NCI-H524 (cell line): Measurements from ENCODE around the gene PHC1.
A peak's percentile ranks its signal among the peaks of the same experiment; 100 is the strongest.
"Not testable (repeated sequence)": the region's sequence is repeated elsewhere in the genome, so short reads cannot be mapped to it uniquely, and the experiment has no call there.

Source experiments
- DNase-seq, 2 experiments: peaks; one replicate each; lab custom pipeline; 2025; lab: John Stamatoyannopoulos, UW

Gene PHC1

DNA sequence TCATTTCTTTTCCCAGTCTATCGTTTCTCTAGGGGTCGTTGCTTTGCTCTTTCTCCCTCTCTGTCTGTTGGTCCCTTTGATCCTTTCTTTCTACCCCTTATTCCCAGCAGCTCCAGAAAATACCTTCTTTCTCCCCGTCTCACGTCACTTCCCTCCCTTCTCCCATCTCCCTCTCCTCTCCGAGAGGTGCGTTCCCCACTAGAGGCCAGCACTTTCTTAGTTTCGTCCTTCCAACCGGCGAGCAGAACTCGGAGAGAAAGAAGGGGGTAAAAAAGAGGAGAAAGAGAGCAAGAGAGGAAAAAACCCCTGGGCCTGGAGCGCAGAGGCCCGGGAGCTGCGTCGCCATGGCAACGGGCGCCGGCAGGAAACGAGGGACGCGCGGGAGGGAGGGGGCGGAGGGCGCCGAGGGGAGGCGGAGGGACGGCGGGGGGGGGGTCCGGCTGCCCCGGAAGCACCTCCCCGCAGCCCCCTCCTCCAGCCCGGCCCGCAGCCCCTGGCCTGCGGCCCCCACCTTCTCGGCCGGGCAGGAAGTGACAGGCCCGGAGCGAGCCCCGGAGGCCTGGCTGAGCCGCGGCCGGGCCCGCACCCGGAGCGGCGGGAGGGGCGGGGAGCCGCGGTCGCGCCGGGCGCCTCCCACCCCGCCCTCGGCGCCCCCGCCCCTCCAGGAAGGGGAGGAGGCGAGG is at the start of gene PHC1:
Gene PHC1, plus strand, starts transcription at position 477 of the 683 bp plus-strand sequence. CDS start 3,169 bp downstream, outside the sequence.
- peak; percentile 64 to 75 for DNase-seq

DNA sequence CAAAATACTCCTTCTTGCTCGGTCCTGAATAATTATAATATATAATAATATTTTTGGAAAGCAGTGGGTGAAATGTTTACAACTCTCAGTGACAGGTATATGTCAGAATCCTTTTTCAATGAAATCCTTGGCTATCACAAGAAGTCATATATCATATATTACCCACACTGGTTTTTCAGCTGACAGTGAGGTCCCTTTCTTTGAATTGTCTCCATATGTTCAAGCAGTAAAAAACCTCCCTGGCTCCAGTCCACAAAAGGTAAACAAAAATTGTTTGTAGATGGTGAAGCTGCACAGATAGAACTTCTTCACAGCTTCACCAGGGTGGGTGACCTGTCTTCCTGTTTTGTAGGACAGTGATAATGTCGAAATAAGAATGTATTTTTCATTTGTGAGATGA is 47.9 kb upstream of the PHC1 start:
- no peak for DNase-seq

DNA sequence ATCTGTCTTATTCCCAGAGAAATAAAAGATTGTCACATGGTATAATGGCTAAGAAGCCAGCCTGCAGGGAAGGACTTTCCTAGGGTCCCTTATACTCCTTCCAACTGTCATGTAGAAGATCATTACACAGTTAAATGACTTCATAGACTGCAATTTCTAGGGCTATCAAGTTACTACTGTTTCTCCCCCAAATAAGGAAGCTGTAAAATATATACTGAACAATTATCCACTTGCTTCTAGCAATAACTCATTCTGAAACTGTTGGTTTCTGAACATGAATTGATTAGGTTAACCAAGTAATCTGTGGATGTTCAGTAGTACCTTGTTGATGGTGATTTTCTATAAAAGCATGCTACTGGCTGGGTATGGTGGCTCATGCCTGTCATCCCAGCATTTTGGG is 47.3 kb upstream of the PHC1 start:
- no peak for DNase-seq

DNA sequence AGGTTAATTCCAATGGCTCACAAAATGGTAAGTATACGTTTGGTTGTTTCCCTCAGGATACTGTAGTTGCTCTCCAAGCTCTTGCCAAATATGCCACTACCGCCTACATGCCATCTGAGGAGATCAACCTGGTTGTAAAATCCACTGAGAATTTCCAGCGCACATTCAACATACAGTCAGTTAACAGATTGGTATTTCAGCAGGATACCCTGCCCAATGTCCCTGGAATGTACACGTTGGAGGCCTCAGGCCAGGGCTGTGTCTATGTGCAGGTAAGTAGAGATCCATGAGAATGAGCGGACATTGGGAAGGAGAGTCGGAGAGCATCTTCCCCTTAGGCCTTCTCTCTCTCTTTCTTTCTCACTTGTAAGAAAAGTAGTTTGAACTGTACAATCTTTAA is 46.5 kb upstream of the PHC1 start:
- DNase-seq, result no peak

DNA sequence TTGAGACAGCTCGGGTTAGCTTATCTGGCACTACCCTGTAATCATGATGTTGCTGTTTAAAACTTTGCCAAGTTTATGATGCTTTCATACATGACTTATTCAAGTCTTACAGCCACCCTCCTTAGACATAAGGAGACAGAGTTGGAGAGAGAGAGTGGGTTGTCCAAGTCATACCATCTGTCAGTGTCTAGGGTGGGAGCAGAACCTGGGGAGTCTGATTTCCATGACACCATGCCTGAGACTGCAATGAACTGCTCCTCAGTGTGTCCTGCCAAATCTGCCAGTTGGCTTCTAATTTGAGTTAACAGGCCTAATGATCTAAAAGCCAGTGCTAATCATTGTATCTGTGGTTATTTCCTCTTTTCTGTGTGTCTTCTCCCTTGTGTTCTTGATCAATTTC is 43.7 kb upstream of the PHC1 start:
- DNase-seq, result no peak

DNA sequence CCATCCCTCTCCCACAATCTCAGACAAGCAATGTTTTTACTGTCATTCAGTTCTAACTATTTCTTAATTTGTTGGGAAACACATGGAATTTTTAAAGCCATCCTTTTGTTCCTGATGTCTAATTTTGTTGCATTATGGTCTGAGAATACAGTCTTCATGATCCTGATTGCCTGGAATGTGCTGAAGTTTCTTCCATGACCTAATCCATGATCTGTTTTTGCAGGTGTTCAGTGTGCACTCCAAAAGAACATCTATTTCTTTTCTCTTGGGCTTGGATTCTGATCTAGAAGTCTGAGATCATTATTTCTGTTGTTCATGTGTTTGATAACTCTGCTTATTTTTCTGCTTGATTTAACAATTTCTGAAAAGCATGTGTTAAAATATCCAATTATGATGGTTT is 43.2 kb upstream of the PHC1 start:
- no peak for DNase-seq

DNA sequence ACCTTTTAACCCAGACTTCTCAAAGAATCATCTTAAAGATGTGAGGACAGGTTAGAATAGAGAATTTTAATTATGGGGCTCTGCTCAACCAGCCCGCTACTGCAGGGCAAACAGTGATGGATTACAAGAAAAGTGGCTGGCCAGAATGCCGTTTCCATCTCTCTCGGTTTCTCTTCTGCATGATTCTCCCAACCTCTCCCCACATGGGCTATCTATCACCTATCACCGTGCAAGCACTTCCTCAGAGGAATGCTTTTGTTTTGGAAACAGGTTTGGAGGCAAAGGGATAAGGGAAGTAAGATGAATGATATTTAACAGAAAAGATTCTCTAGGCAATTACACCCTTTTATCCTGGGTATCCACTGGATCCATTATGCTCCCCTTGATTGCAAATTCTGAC is 37.4 kb upstream of the PHC1 start:
- no peak for DNase-seq

DNA sequence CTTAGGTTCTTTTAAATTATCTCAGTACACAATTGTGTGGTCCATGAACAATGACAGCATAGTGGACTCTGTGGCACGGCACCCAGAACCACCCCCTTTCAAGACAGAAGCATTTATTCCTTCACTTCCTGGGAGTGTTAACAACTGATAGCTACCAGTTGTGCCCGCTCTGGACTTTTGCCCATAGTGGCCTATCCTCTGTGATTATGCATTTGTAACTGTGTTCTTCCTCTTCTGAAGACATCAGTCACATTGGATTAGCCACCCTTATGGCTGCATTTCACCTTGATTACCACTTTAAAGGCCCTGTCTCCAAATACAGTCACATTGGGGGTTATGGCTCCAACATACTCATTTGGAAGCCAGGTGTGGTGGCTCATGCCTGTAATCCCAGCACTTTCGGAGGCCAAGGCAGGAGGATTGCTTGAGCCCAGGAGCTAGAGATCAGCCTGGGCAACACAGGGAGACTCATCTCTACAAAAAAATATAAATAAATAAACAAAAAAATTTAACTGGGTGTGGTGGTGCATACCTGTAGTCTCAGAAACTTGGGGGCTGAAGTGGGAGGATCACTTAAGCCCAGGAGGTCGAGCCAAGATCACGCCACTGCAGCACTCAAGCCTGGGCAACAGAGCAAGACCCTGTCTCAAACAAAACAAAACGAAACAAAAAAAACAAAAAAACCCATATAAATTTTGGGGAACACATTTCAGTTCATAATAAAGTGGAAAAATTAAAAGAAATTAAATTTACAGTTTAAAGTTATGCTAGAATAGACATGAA is 27.6 kb upstream of the PHC1 start:
- DNase-seq, result no peak

DNA sequence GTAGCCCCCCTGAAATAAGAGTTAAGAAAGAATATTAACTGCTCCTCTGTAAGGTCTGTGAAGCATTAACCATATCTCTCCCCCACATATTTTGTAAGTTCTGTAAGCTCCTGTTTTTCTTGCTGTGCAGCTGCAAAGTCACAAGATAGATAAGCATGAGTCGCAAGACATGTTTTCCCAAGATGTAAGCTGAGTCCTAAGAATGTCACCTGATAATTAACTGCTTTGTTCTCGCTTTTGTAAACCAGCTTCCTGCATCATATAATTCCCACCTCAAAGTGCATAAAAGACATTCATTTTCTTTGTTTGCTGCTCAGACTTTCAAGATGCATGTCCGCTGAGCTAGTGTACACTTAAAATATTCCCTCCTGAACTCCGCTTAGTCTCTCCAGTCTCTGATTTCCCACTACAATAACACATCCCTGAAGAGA is 27.0 kb upstream of the PHC1 start:
- no peak for DNase-seq

DNA sequence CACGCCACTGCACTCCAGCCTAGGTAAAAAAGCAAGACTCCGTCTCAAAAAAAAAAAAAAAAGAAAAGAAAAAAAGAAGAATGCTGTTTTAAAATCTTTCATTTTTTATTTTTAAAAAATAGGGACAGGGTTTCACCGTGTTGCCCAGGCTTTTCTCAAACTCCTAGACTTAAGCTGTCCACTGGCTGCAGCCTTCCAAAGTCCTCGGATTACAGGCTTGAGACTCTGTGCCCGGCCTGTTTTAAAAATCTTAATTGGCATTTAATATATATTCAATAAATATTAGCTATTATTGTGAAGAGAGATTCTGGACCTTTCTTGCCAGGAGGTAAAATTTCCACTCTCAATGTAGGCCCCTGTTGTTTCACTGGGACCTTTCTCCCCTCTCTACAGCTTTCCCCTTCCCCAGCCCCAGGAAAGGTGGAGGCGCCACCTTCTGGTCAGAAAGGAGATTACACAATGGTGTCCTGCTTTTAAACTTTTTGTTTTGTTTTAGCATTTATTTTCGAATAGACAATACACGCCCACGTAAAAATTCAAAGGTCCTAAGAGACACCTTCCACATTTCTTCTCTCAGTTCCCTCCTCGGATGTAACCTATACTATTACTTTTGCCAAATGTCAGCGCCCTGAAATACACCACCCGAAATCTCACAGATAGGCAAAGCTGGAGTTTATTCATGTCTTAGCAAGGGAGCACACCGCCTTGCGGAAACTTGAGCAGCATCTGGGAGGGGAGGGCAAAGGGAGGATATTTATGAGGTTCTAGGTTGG is 23.8 kb upstream of the PHC1 start:
- peak; percentile 9 to 46 for DNase-seq

DNA sequence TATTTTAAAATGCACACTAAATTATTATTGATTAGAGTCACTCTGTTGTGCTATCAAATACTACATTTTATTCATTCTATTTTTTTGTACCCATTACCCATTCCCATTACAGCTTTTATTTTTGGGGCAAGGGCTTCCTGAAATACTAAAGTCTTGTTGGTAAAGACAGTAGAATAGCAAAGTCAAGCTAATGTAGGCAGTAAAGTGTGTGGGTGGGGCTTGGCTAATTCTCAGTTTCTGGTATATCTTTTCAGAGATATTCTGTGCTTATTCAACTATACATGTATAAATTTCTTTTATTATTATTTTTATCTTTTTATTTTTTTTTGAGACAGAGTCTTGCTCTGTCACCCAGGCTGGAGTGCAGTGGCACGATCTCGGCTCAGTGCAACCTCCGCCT is 22.3 kb upstream of the PHC1 start:
- DNase-seq, result no peak

DNA sequence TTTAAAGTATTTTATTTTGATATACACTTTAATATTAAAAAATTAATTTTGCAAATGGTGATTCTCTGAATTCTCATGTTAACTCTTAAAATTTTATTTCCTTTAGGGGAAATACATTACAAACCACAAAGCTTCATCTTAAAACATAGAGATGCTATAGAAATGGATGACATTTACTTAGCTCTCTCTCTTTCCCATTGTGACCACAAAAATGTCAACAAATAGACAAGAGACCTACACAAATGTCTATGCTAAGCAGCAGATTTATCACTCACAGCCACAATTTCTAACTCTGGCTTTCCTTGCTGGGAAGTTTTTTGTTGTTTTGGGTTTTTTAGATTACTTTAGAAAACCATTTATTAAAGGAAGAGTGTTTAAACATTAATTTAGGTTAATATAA is 19.9 kb upstream of the PHC1 start:
- no peak for DNase-seq

DNA sequence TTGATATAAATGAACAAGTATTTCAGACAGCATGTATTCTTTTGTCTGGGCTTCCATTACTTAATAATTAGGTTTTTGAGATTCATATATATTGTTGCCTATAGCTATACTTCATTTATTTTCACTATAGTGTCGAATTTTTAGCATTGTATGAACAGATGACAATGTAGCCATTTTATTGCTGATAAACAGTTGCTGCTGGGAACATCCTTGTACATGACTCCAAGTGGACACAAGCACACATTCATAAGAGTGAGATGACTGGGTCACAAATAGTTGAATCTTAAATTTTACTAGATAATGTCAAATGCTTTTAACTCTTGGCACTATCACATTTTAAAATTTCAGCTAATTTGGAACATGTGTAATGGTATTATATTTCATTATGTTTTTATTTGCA is 19.3 kb upstream of the PHC1 start:
- DNase-seq, result no peak

DNA sequence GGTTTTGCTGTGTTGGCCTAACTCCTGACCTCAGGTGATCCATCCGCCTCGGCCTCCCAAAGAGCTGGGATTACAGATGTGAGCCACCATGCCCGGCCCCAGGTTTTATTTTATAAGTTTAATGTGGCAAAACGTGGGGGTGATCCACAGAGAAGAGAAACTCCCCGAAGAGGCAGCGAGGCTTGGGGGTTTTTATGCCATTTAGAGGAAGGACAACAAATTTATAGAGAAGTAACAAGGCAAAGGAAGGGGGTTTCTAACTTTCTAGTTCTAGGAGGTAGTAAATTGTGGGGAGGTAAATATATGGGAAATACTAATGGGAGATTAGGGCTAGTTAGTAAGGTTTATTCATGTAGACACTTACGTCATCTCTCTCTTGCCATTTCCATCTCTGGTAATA is 17.2 kb upstream of the PHC1 start:
- DNase-seq, result no peak

DNA sequence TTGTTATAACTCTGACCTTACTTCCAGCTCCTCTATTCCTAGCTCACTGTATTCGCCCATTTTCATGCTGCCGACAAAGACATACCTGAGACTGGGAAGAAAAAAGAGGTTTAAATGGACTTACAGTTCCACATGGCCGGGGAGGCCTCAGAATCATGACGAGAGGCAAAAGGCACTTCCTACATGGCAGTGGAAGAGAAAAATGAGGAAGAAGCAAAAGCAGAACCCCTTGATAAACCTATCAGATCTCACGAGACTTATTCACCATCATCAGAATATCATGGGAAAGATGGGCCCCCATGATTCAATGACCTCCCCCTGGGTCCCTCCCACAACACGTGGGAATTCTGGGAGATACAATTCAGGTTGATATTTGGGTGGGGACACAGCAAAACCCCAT is 14.5 kb upstream of the PHC1 start:
- no peak for DNase-seq

DNA sequence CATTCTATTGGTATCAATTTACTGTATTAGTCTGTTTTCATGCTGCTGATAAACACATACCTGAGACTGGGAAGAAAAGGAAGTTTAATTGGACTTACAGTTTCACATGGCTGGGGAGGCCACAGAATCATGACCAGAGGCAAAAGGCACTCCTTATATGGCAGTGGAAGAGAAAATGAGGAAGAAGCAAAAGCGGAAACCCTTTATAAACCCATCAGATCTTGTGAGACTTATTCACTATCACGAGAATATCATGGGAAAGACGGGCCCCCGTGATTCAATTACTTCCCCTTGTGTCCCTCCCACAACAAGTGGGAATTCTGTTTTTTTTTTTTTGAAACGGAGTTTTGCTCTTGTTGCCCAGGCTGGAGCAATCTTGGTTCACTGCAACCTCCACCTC is 11.6 kb upstream of the PHC1 start:
- DNase-seq, result not testable (repeated sequence)

DNA sequence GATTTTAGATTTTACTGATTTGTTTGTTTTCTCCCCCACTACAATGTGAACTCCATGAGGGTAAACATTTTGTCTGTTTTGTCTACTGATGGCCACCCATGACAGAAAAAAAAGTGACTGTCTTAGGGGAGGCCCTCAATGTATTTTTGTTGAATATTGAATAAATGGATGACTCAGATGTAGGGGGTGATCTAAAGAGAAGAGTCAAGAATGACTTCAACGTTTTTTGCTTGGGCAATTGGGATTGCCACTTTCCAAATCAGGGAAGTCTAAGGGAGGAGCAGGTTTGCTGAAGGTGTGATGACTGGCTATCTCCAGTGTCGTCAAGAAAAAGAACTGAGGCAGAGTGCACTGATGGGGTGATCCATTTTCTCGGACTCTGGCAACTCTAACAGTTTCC is 10.7 kb upstream of the PHC1 start:
- no peak for DNase-seq

DNA sequence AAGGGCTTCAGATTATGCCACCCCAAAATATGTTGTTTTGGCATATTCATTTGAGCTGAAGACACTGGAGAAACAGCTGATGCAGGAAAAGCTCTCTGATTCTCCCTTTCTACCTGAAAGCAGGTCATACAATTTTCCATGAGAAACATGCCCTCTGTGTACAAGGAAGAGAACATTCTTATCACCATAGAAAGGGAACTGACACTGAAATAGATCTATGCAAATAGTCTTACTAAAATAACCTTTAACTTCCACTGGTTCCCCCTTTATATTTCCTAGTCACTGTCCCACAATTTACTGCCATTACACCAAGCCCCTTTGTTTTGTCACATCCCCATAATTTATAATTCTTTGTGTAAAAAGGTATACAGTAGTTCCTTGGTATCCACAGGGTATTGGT is 9.6 kb upstream of the PHC1 start:
- DNase-seq, result no peak

DNA sequence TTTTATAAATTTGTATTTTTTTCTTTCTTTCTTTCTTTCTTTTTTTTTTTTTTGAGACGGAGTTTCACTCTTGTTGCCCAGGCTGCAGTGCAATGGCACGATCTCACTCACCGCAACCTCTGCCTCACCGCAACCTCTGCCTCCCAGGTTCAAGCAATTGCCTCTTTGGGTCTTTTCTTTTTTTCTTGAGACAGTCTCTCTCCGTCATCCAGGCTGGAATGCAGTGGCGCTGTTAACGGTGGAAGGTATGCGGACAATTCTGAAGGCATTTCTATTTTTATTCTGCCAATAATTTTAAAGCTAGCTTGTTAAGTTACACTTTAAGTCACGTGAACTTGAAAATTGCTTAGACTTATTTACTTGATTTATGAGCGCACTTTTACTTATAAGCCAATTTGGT is 8.8 kb upstream of the PHC1 start:
- DNase-seq, result no peak

DNA sequence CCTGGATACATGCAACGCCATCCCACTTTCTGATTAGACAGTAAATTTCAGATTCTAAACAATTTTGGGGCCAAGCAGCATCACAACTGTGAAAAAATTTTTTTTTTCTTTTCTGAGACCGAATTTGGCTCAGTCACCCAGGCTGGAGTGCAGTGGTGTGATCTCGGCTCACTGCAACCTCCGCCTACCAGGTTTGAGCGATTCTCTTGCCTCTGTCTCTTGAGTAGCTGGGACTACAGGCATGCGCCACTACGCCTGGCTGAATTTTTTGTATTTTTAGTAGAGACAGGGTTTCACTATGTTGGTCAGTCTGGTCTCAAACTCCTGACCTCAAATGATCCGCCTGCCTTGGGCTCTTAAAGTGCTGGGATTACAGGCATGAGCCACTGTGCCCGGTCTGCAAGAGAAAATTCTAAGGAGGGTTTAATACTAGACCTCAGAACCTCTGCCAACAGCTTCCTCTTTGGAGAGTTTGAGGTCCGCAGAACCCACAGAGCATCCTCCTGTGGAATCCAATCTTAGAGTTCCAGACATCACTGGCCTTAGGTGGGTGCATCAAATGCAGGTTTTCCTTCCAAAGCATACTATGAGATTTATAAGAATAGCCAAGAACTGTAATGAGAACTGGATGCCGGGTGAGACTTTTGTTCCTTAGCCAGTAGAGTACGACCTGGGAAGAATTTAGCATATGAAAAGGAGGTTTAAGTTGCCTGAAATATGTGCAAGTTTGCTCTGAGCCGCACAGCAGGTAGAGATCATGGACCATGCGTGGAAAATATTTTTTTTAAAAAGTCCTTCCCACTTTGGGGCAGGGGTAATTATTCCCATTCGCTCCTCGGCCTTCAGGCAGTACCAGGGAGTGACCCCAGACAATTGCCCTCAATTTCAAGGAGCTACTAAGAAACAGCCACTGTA is 7.8 kb upstream of the PHC1 start:
- no peak for DNase-seq

DNA sequence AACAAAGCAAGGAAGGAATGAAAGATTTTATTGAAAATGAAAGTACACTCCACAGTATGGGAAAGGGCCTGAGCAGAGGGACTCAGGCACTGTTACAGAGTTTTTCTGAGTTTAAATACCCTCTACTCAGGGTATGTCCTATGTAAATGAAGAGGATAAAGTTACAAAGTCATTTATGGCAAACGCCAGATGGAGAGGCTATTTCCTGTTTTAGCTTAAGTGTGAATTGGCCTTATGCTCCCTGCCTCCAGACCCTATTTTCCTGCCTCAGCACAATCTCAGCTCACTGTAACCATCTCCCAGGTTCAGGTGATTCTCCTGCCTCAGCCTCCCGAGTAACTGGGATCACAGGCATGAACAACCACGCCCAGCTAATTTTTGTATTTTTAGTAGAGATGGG is 6.8 kb upstream of the PHC1 start:
- peak; percentile 44 to 72 for DNase-seq

DNA sequence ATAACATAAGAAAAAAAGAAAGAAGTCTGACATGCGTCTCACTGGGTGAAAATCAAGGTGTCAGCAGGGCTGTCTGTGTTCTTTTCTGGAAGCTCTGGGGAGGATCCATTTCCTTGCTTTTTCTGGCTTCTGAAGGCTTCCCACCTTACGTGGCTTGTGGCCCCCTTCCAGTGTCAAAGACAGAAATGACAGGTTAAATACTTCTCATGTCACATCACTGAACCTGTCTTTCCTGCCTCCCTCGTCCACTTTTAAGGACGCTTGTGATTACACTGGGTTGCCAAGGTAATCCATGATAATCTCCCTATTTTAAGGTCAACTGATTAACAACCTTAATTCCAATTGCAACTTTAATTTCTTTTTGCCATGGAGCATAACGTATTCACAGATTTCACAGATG is 4.6 kb upstream of the PHC1 start:
- DNase-seq, result no peak
